NCI-H1092 treated with DMSO at 0.1 percent for 48 hours (cell line): ENCODE data around the gene CFAP157.
A peak's percentile ranks its signal among the peaks of the same experiment; 100 is the strongest.

Experiments used
- DNase-seq: peaks from one replicate; lab custom pipeline; 2025; lab: John Stamatoyannopoulos, UW

The CFAP157 gene

DNA sequence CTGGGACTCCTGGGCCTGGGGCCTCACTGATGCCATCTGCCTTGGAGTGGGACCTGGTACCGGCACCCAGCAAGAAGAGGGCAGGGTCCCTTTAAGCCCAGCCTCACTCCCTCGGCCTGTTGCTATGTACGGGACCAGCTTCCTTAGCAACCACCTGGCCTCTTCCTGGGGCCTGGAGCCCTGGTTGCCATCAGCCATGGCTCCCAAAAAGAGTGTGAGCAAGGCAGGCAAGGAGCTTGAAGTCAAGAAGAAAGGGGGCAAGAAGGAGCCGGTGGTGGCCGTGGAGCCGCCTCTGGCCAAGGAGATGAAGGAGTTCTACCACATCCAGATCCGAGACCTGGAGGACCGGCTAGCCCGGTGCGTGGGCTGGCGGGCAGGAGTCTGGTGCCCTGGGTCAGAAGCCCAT, at the start of gene CFAP157:
TSS of gene CFAP157 (plus strand) at position 153 of the 406 bp plus-strand sequence. CDS start at position 197, 44 bp downstream.
- DNase-seq, result no peak

DNA sequence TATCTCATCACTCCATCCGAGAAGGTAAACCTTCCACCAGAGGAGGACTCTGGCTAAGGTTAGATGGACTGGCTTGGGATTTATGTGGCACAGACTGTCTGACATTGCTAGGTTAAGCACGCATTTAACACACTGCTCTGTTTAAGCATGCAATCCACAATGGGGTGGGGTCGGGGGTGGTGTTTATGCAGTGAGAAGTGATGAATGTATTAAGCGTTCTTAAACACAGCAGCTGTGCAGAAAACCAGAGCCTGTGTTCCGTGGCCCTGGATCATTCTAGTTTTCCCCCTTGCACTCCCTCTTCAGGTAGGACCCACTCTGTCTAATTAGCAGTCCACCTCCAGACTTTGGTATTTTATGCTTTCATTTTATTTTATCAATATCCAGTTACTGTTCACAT, 48.4 kb upstream of the CFAP157 start:
- DNase-seq, result no peak

DNA sequence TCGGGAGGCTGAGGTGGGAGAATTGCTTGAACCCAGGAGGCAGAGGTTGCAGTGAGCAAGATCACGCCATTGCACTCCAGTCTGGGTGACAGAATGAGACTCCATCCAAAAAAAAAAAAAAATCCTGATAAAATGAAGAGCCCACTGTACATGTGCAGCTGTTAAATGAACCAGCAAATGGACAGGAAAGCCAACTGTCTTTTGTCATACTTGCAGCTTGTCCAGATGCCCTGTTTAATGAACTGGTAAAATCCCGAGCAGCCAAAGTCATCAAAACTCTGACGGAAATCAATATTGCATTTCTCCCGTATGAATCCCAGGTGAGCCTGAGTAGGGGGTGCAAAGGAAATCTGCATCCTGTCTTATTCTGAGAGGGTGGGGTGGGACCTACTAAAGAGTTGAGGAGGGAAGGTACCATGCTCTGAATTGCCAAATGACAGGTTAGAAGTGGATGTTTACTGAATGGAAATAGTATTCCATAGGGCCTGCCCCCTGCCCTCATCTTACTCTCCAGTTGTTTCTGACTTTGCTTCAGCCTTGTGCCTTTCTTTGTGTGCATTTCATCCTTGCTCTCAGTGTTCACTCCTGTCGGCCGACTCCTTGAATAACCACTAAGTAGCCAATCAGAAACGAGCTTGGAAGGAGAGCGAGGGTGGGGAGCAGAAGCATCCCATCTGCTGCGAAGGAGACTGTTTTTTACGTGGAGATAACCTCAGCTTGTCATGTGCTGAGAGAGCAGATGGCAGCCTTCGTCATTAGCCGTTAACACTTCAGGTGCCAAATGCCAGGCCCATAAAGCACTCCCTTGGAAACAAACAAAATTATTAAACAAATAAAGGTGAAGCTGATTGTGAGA, 45.7 kb upstream of the CFAP157 start:
- DNase-seq, result peak; percentile 82

DNA sequence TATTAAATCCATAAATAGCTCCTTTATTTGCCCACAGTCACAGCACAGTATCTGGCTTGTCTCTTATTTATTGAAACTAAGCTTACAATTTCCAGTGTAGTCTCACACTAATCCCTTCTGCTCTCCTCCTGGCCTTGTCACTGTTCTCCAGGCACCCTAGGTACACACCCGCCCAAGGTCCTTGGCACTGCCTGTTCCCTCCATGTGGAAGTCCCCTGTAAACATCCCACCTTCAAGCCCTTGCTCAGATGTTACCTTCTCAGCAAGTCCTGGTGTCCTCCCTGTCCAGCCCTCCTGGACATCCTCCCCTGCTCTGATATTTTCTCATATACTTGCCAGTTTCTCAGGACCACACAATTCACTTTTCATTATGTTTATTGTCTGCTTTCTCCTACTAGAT, 44.2 kb upstream of the CFAP157 start:
- no peak for DNase-seq

DNA sequence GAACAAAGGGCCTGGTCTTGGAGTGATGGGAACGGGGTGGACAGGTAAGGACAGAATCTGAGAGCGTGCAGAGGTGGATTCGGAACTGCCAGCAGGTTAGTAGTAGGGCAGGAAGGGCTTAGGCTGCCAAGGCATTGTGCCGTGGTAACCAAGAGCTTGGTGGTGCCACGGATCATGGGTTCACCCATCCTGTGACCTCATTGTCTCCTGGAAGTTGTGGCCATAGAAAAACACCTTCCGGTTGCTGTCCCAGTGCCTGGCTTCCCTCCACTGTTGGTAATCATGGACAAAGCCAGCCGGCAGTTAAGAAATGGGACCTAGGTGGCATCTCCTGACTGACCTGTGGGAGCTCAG, 42.5 kb upstream of the CFAP157 start:
- no peak for DNase-seq

DNA sequence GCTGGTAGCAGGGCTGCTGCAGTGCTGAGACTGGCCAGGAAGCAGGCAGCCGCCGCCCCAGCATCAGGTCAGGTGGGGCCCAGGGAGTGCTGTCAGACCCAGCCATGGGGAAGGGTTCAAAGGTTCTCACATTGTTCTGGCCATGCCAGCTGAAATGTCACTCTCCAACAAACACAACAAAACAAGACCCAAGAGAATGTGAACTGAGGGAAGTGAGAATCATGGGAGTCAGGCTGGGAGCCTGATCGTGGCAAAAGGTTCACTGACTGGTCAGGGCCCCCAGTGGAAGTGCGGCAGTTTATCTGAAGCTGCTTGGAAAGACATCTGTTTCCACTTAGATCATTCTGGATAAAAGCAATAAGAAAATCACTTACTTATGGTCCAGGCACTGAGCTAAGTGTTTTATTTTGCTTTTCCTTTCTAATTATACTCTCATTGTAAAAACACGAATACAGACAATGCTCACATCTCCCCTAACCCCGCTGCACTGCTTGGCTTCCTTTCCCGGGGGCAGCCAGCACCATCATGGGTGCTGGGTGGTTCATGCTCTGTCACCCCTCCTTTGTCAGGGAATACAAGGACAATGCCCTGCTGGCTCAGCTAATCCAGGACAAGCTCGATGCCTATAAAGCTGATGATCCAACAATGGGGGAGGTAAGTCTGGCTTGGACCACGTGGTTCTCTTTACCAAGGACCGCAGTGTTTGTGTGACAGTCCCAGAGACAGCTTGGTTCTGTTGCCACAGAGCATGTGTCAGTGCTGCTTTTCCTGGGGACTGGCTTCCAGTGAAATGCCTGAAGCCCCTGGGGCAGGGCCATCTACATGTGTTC, 41.9 kb upstream of the CFAP157 start:
- DNase-seq, result no peak

DNA sequence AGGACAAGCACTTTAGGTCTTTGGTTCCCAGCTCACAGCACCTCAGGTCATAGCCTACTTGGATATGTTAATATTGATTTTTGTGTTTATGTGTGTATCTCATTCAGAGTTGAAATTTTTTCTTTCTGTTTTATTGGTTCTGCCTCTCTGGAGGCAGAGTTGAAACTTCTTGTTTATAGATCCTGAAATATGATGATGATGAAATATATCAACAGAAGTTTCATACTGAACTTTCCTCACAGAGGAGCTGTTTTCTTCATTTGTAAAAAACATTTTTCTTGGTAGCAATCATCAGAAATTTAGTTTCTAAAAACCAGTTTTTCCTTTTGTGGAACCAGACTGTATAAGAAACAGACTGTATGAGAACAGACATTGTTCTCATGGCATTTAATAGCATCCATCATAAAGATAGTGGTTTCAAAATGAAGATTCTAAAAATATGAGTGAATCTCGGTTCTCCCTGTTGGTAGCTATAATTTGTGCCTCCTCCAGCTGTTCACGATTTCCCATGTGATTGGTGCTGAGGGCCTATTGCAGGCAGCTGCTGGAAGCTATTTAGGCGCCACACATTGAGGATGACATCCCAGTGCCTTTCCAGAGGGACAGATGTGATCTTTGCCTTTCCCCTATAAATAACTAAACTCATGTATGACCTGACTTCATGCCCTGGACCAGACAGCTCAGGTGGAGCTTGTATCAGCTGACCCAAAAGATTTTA, 39.5 kb upstream of the CFAP157 start:
- DNase-seq, result no peak

DNA sequence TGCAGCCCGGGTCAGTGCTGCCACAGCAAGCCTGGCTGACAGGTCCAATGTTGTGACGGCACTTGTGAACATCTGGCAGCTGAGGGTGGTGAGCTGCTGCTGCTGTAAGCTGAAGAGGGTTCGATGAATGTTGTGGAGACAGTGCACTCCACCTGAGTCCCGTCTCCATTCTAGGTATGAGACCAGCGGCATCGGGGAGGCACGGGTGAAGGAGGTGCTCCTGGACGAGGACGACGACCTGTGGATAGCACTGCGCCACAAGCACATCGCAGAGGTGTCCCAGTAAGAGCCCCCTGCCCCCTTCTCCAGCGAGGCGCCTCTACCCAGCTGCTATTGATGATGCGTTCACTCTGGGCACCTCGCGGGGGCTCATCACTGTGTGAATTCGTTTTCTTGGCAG, 38.9 kb upstream of the CFAP157 start:
- no peak for DNase-seq

DNA sequence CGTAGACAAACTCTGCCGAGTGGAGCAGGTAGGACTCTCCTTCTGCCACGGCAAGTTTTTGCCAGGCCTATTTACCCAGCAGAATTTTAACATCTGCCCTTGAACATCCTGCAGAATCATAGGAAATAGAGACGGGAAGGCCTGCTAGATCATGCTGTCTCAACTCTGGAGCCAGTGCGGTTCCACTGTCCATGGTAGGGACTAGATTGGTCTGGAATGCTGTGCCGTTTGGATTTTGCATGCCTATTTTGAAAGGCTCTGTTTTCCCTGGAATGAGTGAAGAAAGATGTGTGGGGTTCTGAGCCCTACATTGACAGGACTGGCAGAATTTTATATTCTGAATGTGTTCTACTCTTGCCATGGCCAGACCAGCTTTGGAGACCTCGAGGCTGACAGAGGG, 33.6 kb upstream of the CFAP157 start:
- DNase-seq, result no peak

DNA sequence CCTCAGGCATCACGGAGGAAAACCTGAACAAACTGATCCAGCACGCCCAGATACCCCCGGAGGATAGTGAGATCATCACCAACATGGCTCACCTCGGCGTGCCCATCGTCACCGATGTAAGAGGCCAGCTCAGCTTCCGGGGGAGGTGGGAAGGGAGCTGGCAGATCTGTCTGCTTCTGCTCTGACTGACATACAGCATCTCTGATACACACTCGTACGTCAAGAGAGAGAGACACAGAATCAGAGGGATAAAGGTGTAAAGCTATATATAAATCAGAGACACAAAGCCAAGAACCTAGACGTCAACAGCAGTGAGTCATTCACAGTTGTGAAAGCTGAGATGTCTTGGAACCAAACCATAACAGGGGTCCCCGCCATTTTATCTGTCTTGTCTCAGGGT, 30.1 kb upstream of the CFAP157 start:
- DNase-seq, result no peak

DNA sequence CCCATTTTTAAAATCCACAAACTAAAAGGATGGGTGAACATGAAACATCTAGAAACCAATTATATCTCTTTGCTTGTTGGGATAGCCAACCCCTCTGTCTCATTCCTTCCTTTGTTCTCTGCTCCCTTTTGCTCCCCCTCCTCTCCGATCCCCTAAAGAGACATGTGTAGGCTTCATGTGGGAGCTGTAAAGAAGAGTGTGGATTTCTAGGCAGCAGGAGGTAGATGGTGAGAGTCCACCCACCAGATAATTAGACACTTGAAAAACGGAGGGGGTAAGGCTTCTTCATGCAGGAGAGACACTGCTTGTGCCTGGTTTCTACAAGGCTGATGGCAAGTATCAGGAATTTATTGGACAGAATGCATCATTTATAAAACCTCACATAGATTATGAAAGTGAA, 27.3 kb upstream of the CFAP157 start:
- DNase-seq, result no peak

DNA sequence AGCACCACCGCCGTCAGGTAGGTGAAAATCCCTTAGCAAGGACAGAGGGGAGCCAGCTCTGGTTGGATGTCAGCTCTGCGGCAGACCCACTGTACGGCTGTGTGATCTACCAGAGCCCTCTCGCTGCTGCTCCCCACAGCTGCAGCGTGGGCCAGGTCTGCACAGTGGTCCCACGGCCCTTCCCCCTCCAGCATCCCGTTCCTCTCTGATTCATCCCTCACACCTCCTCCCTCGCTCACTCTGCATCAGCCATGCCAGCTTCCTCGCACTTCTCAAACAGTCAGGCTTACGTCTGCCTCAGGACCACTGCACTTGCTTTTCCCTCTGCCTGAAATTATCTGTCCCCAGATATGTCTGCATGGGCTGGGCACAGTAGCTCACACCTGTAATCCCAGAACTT, 26.6 kb upstream of the CFAP157 start:
- no peak for DNase-seq

DNA sequence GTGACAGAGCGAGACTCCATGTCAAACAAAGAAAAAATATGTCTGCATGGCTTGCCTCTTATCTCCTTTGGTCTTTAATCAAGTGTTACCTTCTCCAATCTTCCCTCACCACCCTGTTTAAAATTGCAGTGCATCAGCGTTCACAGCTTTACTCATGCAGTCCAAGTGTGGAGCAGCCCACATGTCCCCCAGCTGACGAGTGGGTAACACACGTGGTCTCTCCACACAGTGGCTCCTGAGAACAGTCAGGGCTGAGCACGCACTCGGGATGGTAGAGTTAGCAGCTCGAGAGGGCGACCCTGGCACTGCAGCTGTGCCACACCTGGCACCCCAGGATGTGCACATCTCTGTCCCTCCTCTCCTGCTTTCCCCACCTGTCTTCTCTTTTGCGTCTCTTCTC, 25.9 kb upstream of the CFAP157 start:
- no peak for DNase-seq

DNA sequence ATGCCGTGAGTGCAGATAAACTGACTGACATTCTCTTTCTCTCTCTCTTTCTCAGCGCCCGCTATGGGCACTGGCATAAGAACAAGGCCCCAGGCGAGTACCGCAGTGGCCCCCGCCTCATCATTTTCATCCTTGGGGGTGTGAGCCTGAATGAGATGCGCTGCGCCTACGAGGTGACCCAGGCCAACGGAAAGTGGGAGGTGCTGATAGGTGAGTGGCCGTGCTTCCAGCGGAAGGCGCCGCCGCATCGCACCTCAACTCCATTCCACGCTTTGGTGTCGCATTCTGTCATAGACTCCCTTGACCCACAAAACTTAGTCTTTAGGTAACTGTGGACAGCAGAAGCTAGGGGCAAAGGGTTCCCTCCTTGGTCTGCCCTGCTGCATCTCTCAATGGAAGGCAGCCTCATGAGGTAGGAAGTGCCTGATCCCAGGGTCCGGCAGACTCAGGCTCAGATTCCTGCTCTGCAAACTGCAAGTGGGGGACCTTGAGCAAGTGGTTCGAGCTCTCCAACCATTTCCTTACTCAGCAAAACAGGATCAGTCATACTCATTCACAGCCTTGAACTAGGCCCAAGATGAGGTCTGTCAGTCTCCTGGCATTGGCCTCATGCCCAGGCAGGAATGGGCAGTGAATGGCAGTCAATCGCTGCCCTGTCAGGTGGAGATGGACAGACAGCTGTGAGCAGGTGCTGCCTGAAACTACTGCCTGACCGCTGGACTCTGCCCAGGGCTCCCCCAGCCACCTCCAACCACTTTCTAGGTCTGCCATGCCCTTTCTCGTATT, 24.2 kb upstream of the CFAP157 start:
- DNase-seq, result no peak

DNA sequence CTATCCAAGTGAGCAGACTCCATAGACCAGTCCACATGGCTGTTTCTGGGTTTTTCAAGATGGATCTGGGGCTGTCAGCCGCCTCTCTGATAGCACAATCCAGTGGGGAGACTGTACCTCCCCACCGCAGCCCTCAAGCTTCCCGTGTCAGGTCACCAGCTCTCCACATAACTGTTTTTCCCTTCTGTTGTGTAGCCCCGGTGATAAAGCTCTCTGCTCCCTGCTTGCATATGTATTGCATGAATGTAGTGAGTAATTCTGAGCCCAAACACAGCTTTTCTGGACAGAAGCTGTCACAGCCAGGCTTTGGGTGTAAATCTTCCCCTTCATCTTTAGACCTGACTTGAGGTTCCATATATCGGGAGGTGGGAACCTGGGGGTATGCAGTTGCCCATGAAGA, 23.1 kb upstream of the CFAP157 start:
- no peak for DNase-seq

DNA sequence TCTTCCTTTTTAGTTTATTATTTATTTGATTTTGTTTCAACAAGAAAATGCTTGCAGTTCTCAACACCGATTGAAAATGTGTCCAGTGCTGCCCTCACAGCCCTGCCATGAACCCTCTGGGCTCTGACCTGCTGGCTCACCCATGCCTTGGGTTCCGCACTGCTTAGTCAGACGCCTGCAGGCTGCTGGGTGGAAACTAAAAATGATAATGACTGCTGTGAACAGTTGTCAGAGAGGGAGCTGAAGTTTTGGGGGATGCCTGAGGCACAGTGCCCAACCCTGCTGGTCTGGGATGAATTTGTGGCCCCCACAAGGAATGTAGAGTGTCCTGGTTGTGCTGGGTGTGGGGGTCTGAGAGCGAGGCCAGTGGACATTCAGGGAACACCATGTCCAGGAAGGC, 22.2 kb upstream of the CFAP157 start:
- DNase-seq, result no peak

DNA sequence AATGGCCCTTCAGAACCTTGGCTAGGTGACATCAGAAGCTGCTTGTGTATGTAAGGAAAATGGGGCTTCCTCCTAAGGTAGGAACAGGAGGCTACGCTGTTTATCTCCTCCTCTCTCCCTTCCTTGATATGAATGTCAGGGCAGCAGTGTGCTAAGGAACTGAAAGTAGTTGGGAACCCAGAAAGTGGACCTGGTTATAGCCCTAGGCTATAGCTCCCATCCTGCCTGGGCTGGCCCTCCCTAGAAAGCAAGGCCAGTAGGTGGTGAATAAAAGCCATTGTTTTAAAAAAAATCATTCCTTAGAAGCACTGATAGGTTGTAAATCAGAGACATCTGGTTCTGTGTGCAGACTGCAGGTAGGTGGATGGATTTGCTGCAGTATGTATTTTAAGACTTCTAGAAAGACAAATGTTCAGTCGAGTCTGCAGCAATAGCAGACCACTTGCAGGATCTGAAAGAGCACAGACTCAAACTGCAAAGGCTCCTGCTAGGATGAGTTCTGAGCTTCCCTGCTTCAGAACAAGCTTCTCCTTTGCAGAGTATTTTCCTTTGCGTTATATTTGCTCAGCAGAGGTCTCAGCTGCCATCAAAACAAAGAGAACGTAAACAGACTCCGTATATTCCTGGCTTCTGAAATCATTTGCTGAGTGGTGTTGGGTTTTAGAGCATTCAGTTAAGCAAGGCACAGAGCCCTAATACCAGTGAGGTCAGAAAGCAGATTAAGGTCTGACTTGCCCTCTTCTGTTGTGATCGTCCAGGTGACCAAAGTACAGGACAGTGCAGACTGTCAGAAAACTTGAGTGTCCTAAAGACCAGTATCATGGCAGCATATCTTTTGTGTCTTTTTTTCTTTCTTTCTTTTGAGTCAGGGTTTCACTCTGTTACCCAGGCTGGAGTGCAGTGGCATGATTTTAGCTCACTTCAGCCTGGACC, 20.1 kb upstream of the CFAP157 start:
- DNase-seq, result peak; percentile 44

DNA sequence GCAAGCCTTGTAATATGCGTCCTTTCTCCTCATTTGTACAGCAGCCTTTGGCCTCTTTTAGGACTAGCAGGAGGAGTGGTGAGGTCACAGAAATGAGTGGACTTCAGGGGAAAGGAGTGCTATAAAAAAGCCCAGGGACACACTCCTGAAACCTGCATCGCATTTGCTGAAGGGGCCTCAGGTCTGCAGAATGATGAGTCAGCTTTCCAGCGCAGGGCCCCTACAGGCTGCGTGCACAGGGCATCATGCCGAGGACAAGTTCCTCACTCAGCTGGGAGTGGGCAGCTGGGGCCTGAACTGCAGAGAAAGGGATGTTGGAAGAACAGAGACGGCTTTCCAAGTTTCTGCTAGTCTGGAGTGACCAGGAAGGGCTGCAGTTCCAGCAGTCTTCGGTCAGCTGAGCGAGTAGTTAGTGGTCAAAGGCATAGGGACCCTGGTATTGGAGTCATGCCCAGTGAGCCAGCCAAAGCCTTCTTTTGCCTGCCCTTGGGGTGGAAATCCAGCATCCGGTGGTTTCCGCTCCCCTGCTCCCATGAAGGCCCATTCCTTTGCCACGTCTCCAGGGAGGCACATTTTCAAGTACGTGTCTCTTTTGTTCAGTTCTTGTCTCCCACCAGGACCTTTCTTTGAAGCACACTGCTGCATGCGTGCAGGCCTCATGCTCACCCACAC, 17.3 kb upstream of the CFAP157 start:
- DNase-seq, result no peak

DNA sequence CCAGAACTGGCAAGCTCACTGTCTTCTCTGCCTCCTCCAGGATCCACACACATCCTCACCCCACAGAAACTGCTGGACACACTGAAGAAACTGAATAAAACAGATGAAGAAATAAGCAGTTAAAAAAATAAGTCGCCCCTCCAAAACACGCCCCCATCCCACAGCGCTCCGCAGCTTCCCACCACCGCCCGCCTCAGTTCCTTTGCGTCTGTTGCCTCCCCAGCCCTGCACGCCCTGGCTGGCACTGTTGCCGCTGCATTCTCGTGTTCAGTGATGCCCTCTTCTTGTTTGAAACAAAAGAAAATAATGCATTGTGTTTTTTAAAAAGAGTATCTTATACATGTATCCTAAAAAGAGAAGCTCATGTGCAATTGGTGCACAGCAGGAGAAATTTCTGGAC, 16.1 kb upstream of the CFAP157 start:
- DNase-seq, result no peak

DNA sequence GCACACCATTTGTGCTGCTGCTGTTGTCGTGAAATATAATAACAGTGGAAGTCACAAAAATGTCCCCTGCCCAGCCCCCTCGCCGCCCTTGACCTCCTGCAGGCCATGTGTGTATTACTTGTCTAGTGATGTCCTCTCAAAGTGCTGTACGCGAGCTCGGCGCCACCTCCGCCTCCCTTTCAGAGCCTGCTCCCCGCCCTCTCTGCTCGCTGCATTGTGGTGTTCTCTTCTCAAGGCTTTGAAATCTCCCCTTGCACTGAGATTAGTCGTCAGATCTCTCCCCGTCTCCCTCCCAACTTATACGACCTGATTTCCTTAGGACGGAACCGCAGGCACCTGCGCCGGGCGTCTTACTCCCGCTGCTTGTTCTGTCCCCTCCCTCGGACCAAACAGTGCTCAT, 14.7 kb upstream of the CFAP157 start:
- DNase-seq, result no peak
